Measurements from ENCODE around the gene SUPT4H1. TPM values are rescaled to one million over a fixed set of nuclear protein-coding genes. Genes with fewer than 3 reads are reported as not detected.
A peak's percentile ranks its signal among the peaks of the same experiment; 100 is the strongest.

The SUPT4H1 gene
- 10 to 100 TPM; 37.8 to 80.5 (median 64.0) TPM for total RNA-seq
- polyA plus RNA-seq: 100 to 1,000 TPM in 2 of 3 donors, 10 to 100 TPM in 1; 77.0 to 106 (median 104) TPM
- long read RNA-seq, donor 1, transcript SUPT4H1-202 (5 exons, 1,643 nt): minor isoform, 10 of 84 reads
- long read RNA-seq, donor 1, transcript SUPT4H1-201 (5 exons, 1,489 nt): major isoform, 68 of 84 reads
- long read RNA-seq, donor 1, partial matches to known transcripts: 0 of 84 reads
- long read RNA-seq, donor 1, other reads (novel, unspliced or antisense): 0 of 84 reads
- long read RNA-seq, donor 2, transcript SUPT4H1-201 (5 exons, 1,489 nt): major isoform, 57 of 69 reads
- long read RNA-seq, donor 2, transcript SUPT4H1-207 (4 exons, 668 nt): minor isoform, 5 of 69 reads
- long read RNA-seq, donor 2, transcript SUPT4H1-202 (5 exons, 1,643 nt): minor isoform, 5 of 69 reads
- long read RNA-seq, donor 2, partial matches to known transcripts: 0 of 69 reads
- long read RNA-seq, donor 2, other reads (novel, unspliced or antisense): 0 of 69 reads

DNA sequence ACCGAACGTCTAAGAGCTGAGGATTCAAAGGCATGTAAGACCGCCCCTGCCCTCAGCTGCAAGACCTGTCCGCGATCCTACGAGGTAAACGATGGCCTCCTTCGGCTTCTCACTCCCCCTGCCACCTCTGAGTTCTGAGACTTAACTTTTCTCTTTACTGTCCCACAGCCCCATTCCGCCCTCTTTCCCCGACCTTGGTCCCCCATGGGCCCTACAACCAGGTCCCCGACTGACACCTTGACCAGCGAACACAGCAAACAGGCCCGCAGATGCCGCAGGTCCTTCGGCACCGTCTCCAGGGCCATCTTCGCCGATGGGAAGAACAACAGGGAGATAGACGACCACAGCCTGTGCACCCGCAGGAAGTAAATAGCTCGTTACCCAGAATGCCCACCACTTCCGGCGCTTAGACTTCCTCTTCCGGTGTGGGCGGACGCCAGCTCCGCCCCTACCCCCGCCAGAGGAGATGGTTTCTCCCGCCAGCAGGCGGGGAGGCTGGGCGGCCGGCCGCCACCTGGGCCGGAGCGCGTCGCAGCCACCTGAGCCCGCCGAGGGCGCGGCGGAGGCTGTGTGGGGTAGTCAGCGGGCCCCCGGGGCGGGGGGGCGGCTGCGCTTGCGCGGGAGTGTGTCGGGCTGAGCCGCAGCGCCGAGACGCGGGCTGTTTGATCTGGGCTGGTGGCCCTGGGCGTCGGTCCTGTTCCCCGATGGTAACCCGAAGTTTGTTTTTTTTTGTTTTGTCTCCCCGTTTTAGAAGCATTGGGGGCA lies at the start of gene SUPT4H1:
SUPT4H1 (minus strand) TSS at position 371 of the 765 bp plus-strand sequence; CDS start at position 305, 66 bp downstream.
- H3K9me3 ChIP-seq: no peaks in the 10 kb centered on the region
- 0 to 1% (median 1%) methylated on average over 49 to 60 of the region's 60 CpGs for WGBS, 5 donors
- H3K27me3 ChIP-seq (replicated peaks in 1 of 7): no peaks in the 10 kb centered on the region
- peak; percentile 97 for DNase-seq
- peaks cover 14 to 64% (median 43%) of the 10 kb centered on the region in 6 donors for H3K4me1 ChIP-seq
- intact Hi-C loops (cut with DNase I; ENCODE audit: low total_unique reads): no loop called here
- H3K27ac ChIP-seq: peak within 1 kb of the TSS; percentile 94 to 98 (median 97)
- TF ChIP-seq POLR2A (IDR thresholded peaks at IDR 0.05) (peak; percentile 39 to 90 (median 90)), POLR2AphosphoS5 (IDR thresholded peaks at IDR 0.05) (peak; percentile 95 to 97 (median 96))
- TF ChIP-seq, protein P1, sequence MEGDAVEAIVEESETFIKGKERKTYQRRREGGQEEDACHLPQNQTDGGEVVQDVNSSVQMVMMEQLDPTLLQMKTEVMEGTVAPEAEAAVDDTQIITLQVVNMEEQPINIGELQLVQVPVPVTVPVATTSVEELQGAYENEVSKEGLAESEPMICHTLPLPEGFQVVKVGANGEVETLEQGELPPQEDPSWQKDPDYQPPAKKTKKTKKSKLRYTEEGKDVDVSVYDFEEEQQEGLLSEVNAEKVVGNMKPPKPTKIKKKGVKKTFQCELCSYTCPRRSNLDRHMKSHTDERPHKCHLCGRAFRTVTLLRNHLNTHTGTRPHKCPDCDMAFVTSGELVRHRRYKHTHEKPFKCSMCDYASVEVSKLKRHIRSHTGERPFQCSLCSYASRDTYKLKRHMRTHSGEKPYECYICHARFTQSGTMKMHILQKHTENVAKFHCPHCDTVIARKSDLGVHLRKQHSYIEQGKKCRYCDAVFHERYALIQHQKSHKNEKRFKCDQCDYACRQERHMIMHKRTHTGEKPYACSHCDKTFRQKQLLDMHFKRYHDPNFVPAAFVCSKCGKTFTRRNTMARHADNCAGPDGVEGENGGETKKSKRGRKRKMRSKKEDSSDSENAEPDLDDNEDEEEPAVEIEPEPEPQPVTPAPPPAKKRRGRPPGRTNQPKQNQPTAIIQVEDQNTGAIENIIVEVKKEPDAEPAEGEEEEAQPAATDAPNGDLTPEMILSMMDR (IDR thresholded peaks at IDR 0.05 in 8 of 11, conservative IDR thresholded peaks at IDR 0.05 in 3 of 11): peak in 7 of 11 experiments; percentile 12 to 49 (median 33)
- H3K36me3 ChIP-seq: peaks cover 5 to 42% (median 40%) of the 10 kb centered on the region in 6 donors
- peak within 1 kb of the TSS; percentile 71 to 96 (median 87) for H3K4me3 ChIP-seq

DNA sequence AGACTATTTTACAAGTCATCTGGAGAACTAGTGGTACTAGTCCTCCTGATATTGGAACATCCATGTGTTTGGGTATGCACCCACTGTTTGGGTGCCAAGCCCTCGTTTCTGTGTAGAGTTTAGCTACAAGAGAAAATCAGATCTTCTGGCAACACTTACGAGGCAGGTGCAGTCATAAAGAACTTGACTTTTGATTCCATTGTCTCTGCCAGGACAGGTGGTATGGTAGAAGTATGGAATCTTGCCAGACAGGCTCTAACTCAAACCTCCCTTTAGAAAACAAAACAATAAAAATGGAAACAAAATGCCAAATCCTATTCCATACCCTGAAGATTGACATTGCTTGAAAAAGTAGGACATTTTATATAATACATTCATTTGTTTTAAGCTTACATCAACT lies 49.3 kb upstream of the SUPT4H1 start:
- Histone ChIP-seq H3K4me1 (no peaks in the 10 kb centered on the region), H3K36me3 (no peaks in the 10 kb centered on the region), H3K27ac (no peak overlapping the region), H3K9me3 (no peaks in the 10 kb centered on the region), H3K4me3 (no peak overlapping the region), H3K27me3 (replicated peaks in 1 of 7) (no peaks in the 10 kb centered on the region)
- intact Hi-C loops (cut with DNase I; ENCODE audit: low total_unique reads): no loop called here
- 70 to 89% (median 86%) methylated on average over 2 of the region's 2 CpGs for WGBS, 5 donors
- DNase-seq: no peak
- TF ChIP-seq POLR2AphosphoS5 (IDR thresholded peaks at IDR 0.05) (no peak), POLR2A (IDR thresholded peaks at IDR 0.05) (no peak)
- TF ChIP-seq, protein P1 (IDR thresholded peaks at IDR 0.05 in 8 of 11, conservative IDR thresholded peaks at IDR 0.05 in 3 of 11): no peak

DNA sequence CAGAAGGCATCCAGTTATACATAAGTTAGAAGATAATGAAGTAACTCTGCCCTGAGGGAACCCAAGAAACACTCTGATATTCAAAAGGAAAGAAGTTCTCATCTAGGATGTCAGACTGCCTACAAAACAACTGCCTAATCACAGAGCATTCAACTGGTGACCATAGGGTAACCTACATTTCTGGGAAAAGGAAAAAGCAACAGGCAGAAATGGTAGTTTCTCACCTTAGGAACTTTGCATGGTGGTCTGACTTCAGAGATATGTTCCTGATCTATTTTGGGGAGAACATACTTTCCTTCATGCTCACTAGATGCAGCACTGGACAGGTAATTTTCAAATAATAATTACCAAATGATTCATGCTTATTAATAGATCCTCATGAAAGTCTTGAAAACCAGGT lies 48.8 kb upstream of the SUPT4H1 start:
- intact Hi-C loops (cut with DNase I; ENCODE audit: low total_unique reads): no loop called here
- TF ChIP-seq POLR2A (IDR thresholded peaks at IDR 0.05): no peak
- no peak for TF ChIP-seq POLR2AphosphoS5 (IDR thresholded peaks at IDR 0.05)
- TF ChIP-seq, protein P1 (IDR thresholded peaks at IDR 0.05 in 8 of 11, conservative IDR thresholded peaks at IDR 0.05 in 3 of 11): no peak
- H3K4me3 ChIP-seq: no peak overlapping the region
- no peaks in the 10 kb centered on the region for H3K4me1 ChIP-seq
- no peaks in the 10 kb centered on the region for H3K27me3 ChIP-seq (replicated peaks in 1 of 7)
- H3K27ac ChIP-seq: no peak overlapping the region
- DNase-seq: no peak
- H3K36me3 ChIP-seq: no peaks in the 10 kb centered on the region
- H3K9me3 ChIP-seq: no peaks in the 10 kb centered on the region

DNA sequence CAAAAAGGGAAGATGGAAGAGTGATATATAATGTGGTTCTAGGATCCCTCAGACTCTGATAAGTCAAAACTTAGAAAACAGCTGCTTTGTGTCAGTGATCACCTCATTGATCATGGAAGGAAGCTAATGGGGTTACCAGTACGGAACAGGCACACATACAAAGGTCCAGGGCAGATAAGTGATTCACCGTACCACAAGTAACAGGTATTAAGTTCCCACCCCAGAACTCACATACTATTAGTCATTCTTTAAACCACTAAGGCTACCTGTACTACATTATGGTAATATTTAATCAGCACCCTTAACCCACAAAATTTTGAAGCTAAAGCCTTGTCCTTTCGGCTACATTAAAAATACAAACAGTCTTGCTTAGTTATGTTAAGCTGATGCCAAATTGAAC lies 48.0 kb upstream of the SUPT4H1 start:
- TF ChIP-seq POLR2A (IDR thresholded peaks at IDR 0.05) (no peak), POLR2AphosphoS5 (IDR thresholded peaks at IDR 0.05) (no peak)
- TF ChIP-seq, protein P1 (IDR thresholded peaks at IDR 0.05 in 8 of 11, conservative IDR thresholded peaks at IDR 0.05 in 3 of 11): no peak
- intact Hi-C loops (cut with DNase I; ENCODE audit: low total_unique reads): no loop called here
- no peaks in the 10 kb centered on the region for H3K27me3 ChIP-seq (replicated peaks in 1 of 7)
- DNase-seq: no peak
- no peaks in the 10 kb centered on the region for H3K36me3 ChIP-seq
- H3K27ac ChIP-seq: no peak overlapping the region
- no peaks in the 10 kb centered on the region for H3K9me3 ChIP-seq
- H3K4me3 ChIP-seq: no peak overlapping the region
- WGBS, 5 donors: 87 to 97% (median 88%) methylated on average over 3 of the region's 3 CpGs
- H3K4me1 ChIP-seq: no peaks in the 10 kb centered on the region

Data from spleen (tissue), 13 donors.